Thoracic aorta (tissue), 2 donors: ENCODE data around the gene CEP85L. TPM values are rescaled to one million over a fixed set of nuclear protein-coding genes. Genes with fewer than 3 reads are reported as not detected.

Experiments
- ATAC-seq: fragments of 150-250 bp; one replicate; pipeline ENCODE4 v1.8.0; 2017; ENCODE audit warnings: low read depth; ENCODE audit not compliant: insufficient number of reproducible peaks, low FRiP score
- DNase-seq: peaks from one replicate; pipeline ENCODE4 v3.0.0-alpha.2; 2020; ENCODE audit warnings: low spot score
- H3K27ac ChIP-seq, 2 donors: fragments of 200-600 bp; sonication (generic); 1 replicate in 1 of 2; 2 replicates in 1 of 2; pipeline ENCODE4 v1.5.1; 2016; ENCODE audit warnings: mild to moderate bottlenecking in 2 of 2, moderate library complexity in 2 of 2
- H3K27me3 ChIP-seq: fragments of 200-600 bp; sonication (generic); replicated peaks from 2 replicates; pipeline ENCODE4 v1.6.0; 2016; ENCODE audit warnings: mild to moderate bottlenecking; ENCODE audit not compliant: insufficient read depth
- H3K36me3 ChIP-seq: fragments of 200-600 bp; sonication (generic); one replicate; pipeline ENCODE4 v1.5.1; 2016
- H3K4me1 ChIP-seq, 2 donors: fragments of 200-600 bp; sonication (generic); 1 replicate in 1 of 2; 2 replicates in 1 of 2; pipeline versions ENCODE4 v1.5.1 to v1.6.0; 2016; ENCODE audit warnings: low read depth in 2 of 2, mild to moderate bottlenecking in 1 of 2; ENCODE audit not compliant: control insufficient read depth in 1 of 2
- H3K4me3 ChIP-seq: fragments of 200-600 bp; sonication (generic); 2 replicates; pipeline ENCODE4 v1.5.1; 2016; ENCODE audit warnings: mild to moderate bottlenecking
- H3K9me3 ChIP-seq: fragments of 200-600 bp; sonication (generic); 2 replicates; pipeline ENCODE4 v1.5.1; 2016
- total RNA-seq, 2 donors: library from RNA; depleted of rRNA; stranded (reverse); fragments of >200 nt; gene quantifications; one replicate each; pipeline versions ENCODE4 v1.1.0 to v1.2.3, GENCODE V29; 2016
- TF ChIP-seq, protein P1 (sequence below): fragments of 200-600 bp; sonication (generic); IDR thresholded peaks from one replicate; pipeline ENCODE4 v1.5.1; 2019; ENCODE audit warnings: antibody characterized with exemption

CEP85L gene
- total RNA-seq, 2 donors from 2014 or later = 13.3 to 22.7 TPM

DNA sequence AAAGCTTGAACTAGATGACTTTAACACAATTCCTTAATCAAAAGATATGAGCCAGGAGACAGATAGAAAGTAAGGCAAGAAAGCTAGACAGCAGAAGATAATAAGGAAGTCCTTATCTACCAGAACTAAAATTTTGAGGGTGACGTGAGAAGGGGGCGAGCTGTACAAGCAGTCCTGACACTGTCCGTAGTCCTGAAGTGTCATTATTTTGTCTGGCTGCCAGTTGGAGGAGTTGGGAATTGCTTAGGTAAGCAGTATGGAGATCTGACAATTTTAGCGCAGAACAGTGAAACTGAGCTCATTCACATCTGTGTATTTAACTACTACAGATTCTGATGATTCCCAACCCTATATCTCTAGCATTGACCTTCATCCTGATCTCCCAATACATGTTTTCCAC, 25.8 kb upstream of the CEP85L start:
- TF ChIP-seq, protein P1, sequence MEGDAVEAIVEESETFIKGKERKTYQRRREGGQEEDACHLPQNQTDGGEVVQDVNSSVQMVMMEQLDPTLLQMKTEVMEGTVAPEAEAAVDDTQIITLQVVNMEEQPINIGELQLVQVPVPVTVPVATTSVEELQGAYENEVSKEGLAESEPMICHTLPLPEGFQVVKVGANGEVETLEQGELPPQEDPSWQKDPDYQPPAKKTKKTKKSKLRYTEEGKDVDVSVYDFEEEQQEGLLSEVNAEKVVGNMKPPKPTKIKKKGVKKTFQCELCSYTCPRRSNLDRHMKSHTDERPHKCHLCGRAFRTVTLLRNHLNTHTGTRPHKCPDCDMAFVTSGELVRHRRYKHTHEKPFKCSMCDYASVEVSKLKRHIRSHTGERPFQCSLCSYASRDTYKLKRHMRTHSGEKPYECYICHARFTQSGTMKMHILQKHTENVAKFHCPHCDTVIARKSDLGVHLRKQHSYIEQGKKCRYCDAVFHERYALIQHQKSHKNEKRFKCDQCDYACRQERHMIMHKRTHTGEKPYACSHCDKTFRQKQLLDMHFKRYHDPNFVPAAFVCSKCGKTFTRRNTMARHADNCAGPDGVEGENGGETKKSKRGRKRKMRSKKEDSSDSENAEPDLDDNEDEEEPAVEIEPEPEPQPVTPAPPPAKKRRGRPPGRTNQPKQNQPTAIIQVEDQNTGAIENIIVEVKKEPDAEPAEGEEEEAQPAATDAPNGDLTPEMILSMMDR = no peak
- no peaks in the 10 kb centered on the region for H3K9me3 ChIP-seq
- ATAC-seq (no peak), DNase-seq (no peak)
- H3K4me1 ChIP-seq = no peaks in the 10 kb centered on the region
- no peaks in the 10 kb centered on the region for H3K36me3 ChIP-seq
- H3K4me3 ChIP-seq = no peak overlapping the region
- H3K27me3 ChIP-seq = no peaks in the 10 kb centered on the region
- H3K27ac ChIP-seq = no peak overlapping the region

DNA sequence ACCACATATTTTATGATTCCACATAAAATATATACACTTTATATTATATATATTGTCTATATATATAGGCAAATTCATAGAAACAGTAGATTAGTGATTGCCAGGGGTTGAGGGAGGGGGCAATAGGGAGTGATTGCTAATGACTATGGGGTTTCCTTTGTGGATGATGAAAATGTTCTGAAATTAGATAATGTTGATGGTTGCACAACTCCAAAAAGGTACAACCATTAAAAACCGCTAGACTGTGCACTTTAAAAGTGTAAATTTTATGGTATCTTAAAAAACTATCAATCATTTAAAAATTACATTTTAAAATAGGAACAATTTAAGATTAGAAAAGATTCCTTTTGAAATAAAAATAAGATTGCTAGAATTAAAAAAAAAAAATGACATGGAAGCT, 23.8 kb upstream of the CEP85L start:
- Histone ChIP-seq H3K27ac (no peak overlapping the region), H3K36me3 (no peaks in the 10 kb centered on the region), H3K4me3 (no peak overlapping the region), H3K4me1 (no peaks in the 10 kb centered on the region), H3K9me3 (no peaks in the 10 kb centered on the region), H3K27me3 (no peaks in the 10 kb centered on the region)
- ATAC-seq = no peak
- no peak for DNase-seq
- TF ChIP-seq, protein P1 = no peak

DNA sequence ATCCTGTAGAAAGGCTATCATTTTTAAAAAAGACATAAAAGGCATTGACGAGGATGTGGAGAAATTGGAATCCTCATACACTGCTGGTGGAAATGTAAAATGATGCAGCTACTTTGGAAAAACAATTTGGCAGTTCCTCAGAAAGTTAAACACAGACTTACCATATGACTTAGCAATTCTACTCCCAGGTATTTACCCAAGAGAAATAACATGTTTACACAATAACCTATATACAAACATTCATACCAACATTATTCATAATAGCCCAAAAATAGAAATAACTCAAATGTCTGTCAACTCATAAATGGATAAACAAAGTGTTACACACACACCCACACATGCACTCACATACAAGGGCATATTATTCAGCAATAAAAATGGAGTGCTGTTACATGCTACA, 23.4 kb upstream of the CEP85L start:
- Histone ChIP-seq H3K4me1 (no peaks in the 10 kb centered on the region), H3K9me3 (no peaks in the 10 kb centered on the region), H3K27ac (no peak overlapping the region), H3K36me3 (no peaks in the 10 kb centered on the region), H3K27me3 (no peaks in the 10 kb centered on the region), H3K4me3 (no peak overlapping the region)
- ATAC-seq (no peak), DNase-seq (no peak)
- TF ChIP-seq, protein P1 = no peak

DNA sequence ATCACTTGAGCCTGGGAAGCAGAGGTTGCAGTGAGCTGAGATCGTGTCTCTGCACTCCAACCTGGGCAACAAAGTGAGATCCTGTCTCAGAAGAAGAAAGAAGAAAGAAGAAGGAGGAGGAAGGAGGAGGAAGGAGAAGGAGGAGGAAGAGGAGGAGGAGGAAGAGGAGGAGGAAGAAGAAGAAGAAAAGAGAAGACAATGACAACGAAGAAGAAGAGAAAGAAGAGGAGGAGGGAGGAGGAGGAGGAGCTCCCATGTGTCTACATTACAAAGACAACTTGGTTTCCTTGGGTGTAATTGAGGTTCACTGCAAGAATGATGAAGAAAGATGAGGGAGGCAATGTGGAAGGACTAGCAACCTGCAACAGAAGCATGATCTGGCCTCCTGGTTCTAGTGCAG, 21.3 kb upstream of the CEP85L start:
- TF ChIP-seq, protein P1 = no peak
- Histone ChIP-seq H3K4me1 (no peaks in the 10 kb centered on the region), H3K4me3 (no peak overlapping the region), H3K9me3 (no peaks in the 10 kb centered on the region), H3K27ac (no peak overlapping the region), H3K36me3 (no peaks in the 10 kb centered on the region), H3K27me3 (no peaks in the 10 kb centered on the region)
- DNase-seq = no peak
- ATAC-seq = no peak

DNA sequence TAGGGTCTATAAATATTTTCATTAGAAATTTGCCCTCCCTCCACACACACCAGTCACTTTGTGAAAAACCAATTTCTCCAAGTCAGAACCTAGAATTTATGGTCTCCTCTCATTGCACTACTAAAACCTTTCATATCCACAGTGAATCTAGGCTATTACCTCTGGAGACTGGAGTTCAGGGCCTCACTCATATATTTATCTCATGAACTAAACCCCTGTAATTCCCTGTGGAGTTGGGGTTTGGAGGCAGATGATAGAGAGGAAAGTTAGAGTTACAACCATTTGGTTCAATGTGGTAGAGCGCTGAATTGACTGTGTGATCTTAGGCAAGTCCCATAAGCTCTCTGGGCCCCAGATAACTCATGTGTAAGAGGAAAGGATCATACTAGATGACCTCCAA, 18.2 kb upstream of the CEP85L start:
- ATAC-seq (no peak), DNase-seq (no peak)
- H3K27ac ChIP-seq = no peak overlapping the region
- no peak overlapping the region for H3K4me3 ChIP-seq
- H3K27me3 ChIP-seq = no peaks in the 10 kb centered on the region
- no peaks in the 10 kb centered on the region for H3K4me1 ChIP-seq
- no peaks in the 10 kb centered on the region for H3K9me3 ChIP-seq
- TF ChIP-seq, protein P1 = no peak
- H3K36me3 ChIP-seq = no peaks in the 10 kb centered on the region
